Measurements from ENCODE around the gene ZNF407.

DNA sequence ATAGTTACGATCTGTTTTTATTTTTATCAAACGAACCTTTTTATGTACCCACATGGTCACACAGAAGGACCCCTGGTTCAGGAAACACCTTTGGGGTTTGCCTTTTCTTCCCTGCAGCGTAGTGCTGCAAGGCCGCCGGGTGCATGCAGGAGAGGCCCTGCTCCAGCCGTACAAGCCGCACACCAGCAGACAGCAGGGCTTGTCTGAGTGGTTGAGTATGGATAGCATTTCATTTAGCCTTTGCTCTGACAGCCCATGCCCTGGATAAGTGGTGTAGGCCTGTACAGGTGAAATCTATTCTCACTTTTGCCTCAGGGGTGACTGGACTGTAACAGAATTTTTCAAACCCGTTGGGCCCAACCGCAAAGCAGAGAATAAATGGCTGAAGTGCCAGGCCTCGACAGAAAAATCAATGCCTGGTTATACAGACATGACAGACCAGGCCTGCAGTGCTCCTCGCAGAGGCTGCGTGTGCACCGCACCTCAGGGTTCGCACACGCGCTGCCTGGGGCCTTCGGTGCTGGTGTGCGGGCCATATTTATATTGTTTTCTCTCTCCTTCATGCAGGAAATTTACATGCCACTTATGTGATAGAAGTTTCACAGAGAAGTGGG is 279.1 kb downstream of the ZNF407 start:
- TF ChIP-seq ZNF274 (IDR thresholded peaks at IDR 0.05; ENCODE audit: low read depth, low read length) (no peak), YY1 (IDR thresholded peaks at IDR 0.05; ENCODE audit: insufficient read depth, insufficient read length) (no peak)

All from NT2/D1 (cell line).